ENCODE data around the gene USP17L12. TPM values are rescaled to one million over a fixed set of nuclear protein-coding genes. Genes with fewer than 3 reads are reported as not detected.
"Not testable (repeated sequence)": the region's sequence is repeated elsewhere in the genome, so short reads cannot be mapped to it uniquely, and the experiment has no call there.

USP17L12 gene
- total RNA-seq, 1 donor from 2014 or later: not detected

DNA sequence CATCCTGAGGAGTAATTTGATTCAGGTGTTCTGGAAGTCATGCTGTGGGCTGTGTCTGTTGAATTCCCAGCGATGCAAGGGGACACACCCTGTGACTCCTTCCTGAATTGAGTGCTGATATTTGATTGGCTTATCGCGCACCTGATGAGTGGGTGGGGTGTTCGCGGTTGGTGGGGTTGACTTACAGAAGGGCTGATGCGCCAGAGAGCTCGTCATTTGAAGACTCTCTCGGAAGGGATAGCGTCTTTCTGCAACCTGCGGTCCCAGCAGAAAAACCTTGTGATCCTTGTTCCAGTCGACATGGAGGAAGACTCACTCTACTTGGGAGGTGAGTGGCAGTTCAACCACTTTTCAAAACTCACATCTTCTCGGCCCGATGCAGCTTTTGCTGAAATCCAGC is 42.6 kb downstream of the USP17L12 start, which contains the start of gene USP17L21:
USP17L21 (plus strand) TSS at position 301 of the 400 bp plus-strand sequence; CDS start at position 301, 0 bp downstream.
- H3K4me3 Mint-ChIP-seq (ENCODE audit: unreplicated experiment): not testable (repeated sequence)

DNA sequence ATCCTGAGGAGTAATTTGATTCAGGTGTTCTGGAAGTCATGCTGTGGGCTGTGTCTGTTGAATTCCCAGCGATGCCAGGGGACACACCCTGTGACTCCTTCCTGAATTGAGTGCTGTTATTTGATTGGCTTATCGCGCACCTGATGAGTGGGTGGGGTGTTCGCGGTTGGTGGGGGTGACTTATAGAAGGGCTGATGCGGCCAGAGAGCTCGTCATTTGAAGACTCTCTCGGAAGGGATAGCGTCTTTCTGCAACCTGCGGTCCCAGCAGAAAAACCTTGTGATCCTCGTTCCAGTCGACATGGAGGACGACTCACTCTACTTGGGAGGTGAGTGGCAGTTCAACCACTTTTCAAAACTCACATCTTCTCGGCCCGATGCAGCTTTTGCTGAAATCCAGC is 47.4 kb downstream of the USP17L12 start, which contains the start of gene USP17L22:
USP17L22 (plus strand) TSS at position 301 of the 400 bp plus-strand sequence; CDS start at position 301, 0 bp downstream.
- H3K27ac Mint-ChIP-seq (ENCODE audit: unreplicated experiment); H3K4me3 Mint-ChIP-seq (ENCODE audit: unreplicated experiment); H3K9me3 Mint-ChIP-seq (ENCODE audit: unreplicated experiment); H3K27me3 Mint-ChIP-seq (ENCODE audit: unreplicated experiment); H3K36me3 Mint-ChIP-seq (ENCODE audit: low read depth, unreplicated experiment); H3K4me1 Mint-ChIP-seq (ENCODE audit: unreplicated experiment); DNase-seq (ENCODE audit: low spot score): not testable (repeated sequence)

More for the DNA sequence above, 42.6 kb downstream of the USP17L12 start, which contains the start of gene USP17L21:
- not testable (repeated sequence) for H3K9me3 Mint-ChIP-seq (ENCODE audit: unreplicated experiment); H3K27me3 Mint-ChIP-seq (ENCODE audit: unreplicated experiment); H3K4me1 Mint-ChIP-seq (ENCODE audit: unreplicated experiment); DNase-seq (ENCODE audit: low spot score); H3K27ac Mint-ChIP-seq (ENCODE audit: unreplicated experiment); H3K36me3 Mint-ChIP-seq (ENCODE audit: low read depth, unreplicated experiment)

Other genes with a start within 250 kb of the USP17L12 start
- gene FAM90A26, start 49.7 kb upstream of the USP17L12 start, total RNA-seq (ENCODE audit: unreplicated experiment): not detected
- not detected for gene USP17L10, start 9.5 kb upstream of the USP17L12 start, total RNA-seq (ENCODE audit: unreplicated experiment)
- not detected for gene USP17L11, start 4.7 kb upstream of the USP17L12 start, total RNA-seq (ENCODE audit: unreplicated experiment)
- gene USP17L13, start 4.7 kb downstream of the USP17L12 start, total RNA-seq (ENCODE audit: unreplicated experiment): not detected
- gene USP17L15, start 14.2 kb downstream of the USP17L12 start, total RNA-seq (ENCODE audit: unreplicated experiment): not detected
- gene USP17L17, start 23.7 kb downstream of the USP17L12 start, total RNA-seq (ENCODE audit: unreplicated experiment): not detected
- not detected for gene USP17L18, start 28.5 kb downstream of the USP17L12 start, total RNA-seq (ENCODE audit: unreplicated experiment)
- not detected for gene USP17L19, start 33.2 kb downstream of the USP17L12 start, total RNA-seq (ENCODE audit: unreplicated experiment)
- gene USP17L20, start 38.0 kb downstream of the USP17L12 start, total RNA-seq (ENCODE audit: unreplicated experiment): not detected
- gene USP17L21, start 42.7 kb downstream of the USP17L12 start, total RNA-seq (ENCODE audit: unreplicated experiment): not detected
- gene USP17L22, start 47.5 kb downstream of the USP17L12 start, total RNA-seq (ENCODE audit: unreplicated experiment): not detected
- not detected for gene USP17L24, start 105.0 kb downstream of the USP17L12 start, total RNA-seq (ENCODE audit: unreplicated experiment)
- not detected for gene USP17L25, start 109.8 kb downstream of the USP17L12 start, total RNA-seq (ENCODE audit: unreplicated experiment)
- not detected for gene USP17L26, start 114.5 kb downstream of the USP17L12 start, total RNA-seq (ENCODE audit: unreplicated experiment)
- gene USP17L5, start 119.3 kb downstream of the USP17L12 start, total RNA-seq (ENCODE audit: unreplicated experiment): not detected
- not detected for gene USP17L27, start 124.0 kb downstream of the USP17L12 start, total RNA-seq (ENCODE audit: unreplicated experiment)
- gene USP17L28, start 128.7 kb downstream of the USP17L12 start, total RNA-seq (ENCODE audit: unreplicated experiment): not detected
- not detected for gene USP17L29, start 133.5 kb downstream of the USP17L12 start, total RNA-seq (ENCODE audit: unreplicated experiment)
- not detected for gene USP17L30, start 143.0 kb downstream of the USP17L12 start, total RNA-seq (ENCODE audit: unreplicated experiment)
- gene DEFB131A, start 224.3 kb downstream of the USP17L12 start, total RNA-seq (ENCODE audit: unreplicated experiment): not detected